Cortex of kidney (tissue), 1 donor: Measurements from ENCODE around the gene COL23A1.
A peak's percentile ranks its signal among the peaks of the same experiment; 100 is the strongest.

ENCODE experiments used
- DNase-seq: peaks from one replicate; lab custom pipeline; 2025; lab: John Stamatoyannopoulos, UW

COL23A1 gene

DNA sequence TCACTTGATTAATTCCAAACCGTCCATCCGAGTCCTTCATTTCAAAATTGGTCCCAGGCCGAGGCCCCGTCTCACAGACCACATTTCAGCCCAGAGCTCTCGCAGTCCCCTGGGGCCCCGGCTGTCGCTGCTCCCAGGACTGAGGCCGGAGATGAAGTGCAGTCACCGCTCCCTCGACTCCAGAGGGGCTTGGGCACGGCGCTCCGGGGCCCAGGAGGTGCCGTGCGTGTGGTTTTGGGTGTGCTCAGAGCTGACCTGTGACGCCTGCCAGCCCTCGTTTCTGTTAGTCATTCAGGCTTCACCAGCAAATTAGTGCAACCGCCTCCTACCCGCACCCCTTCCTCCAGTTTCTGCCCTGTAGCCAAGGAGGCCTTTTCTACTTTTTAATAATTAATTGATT, 308.9 kb downstream of the COL23A1 start:
- DNase-seq = no peak

- DNase-seq = no peak
These were observed 309.6 kb downstream of the COL23A1 start for GRCh38 chr5:178280631-178281030.

- peak; percentile 25 for DNase-seq
These were observed 310.3 kb downstream of the COL23A1 start for GRCh38 chr5:178279723-178280438.

- no peak for DNase-seq
These were observed 311.0 kb downstream of the COL23A1 start for GRCh38 chr5:178279026-178279722.

DNA sequence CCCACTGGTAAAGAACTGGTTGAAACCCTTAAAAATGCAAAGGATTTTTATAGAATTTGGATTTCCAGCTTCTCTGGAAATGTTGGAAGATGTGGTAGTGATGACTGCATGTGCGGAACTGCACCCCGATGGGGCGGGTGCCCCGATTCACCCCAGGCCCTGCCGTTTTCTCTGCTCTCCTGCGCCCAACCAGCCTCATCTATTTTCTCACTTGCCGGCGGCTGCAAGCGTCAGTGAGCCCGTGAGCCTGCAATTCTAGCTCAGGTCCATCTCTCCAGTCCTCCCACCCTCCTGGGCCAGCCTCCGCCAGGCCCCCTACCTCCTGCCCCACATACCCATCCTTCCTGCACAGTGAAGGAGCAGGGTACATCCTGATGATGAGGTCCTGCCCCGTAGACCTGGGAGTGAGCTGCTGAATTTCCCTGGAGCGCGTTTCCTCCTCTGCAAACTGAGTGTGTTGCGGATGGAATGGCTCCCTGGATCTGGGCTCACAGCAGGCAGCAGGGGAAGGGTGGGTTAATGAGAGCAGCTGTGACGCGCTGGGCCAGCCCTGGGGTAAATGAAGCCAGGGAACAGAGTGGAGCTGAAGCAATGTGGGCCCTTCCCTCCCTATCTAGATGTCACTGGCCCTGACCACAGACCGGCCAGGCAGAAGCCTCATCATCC, 311.7 kb downstream of the COL23A1 start:
- DNase-seq = no peak

- no peak for DNase-seq
These were observed 312.3 kb downstream of the COL23A1 start for GRCh38 chr5:178277866-178278265.

DNA sequence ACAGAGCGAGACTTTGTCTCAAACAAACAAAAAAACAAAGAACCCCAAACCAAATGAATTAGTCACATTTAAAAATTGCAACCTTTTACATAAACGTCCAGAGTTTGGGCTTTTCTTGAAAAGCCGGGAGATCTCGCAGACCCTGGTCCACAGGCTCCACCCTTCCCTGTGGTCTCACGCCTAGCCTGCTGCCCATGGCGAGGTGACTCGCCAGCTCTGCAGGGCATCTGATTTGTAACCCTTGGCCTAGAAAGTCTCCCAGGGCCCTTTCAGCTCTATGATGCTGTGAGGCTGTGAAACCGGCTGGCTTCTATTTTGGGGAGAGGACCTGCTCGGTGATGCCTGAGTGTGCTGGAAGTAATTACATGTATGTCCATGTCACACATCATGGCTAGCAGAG, 312.8 kb downstream of the COL23A1 start:
- DNase-seq = no peak

DNA sequence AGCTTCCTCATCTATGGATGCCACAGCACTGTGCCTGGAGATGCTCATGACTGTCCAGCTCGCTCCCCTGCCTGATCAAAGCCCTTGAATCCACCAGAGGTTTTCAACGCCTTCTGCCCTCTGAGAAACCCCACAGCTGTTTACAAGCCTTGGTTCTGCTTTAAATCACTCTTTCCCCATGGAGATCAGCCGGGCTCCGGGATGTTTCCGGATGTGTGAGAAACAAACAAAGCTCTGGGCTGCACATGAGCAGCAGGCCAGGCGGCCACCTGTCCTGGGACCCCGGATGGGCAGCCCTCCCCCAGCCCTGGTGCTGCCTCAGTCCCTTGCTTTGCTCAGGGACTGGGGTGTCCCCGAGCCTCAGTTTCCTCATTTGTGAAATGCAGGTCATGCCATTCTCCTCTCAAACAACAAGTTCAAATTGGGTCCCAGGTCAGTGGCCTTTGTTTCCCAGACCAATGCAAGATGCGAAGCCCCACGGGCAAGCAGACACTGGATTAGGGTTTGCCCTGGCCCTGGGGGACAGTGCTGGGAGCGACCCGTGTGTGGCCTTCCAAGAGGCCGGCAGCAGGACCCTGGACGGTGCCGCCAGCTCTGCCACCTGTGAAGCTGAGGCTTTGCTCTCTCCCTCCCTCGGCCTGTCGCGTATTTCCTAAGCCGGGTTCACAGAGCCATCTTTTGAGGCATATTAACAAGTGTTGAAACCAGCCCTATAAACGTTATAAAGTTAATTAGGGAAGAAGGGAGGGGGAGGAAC, 315.2 kb downstream of the COL23A1 start:
- no peak for DNase-seq

- no peak for DNase-seq
These were observed 316.3 kb downstream of the COL23A1 start for GRCh38 chr5:178273665-178274541.

- DNase-seq = no peak
These were observed 317.2 kb downstream of the COL23A1 start for GRCh38 chr5:178273041-178273440.

GRCh38 chr5:178272591-178272990, 317.6 kb downstream of the COL23A1 start:
- no peak for DNase-seq

- no peak for DNase-seq
These were observed 318.3 kb downstream of the COL23A1 start for GRCh38 chr5:178271726-178272479.

- DNase-seq = no peak
These were observed 319.0 kb downstream of the COL23A1 start for GRCh38 chr5:178271231-178271630.

DNA sequence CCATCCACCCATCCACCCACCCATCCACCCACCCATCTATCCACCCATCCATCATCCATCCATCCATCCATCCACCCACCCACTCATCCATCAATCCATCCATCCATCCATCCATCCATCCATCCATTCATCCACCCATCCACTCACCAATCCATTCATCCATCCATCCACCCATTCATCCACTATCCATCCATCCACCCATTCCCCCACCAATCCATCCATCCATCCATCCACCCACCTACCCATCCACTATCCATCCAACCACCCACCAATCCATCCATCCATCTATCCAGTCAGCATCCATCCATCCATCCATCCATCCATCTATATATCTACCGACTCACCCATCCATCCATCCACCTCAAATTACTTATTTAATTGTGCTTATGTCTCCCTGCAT, 320.7 kb downstream of the COL23A1 start:
- DNase-seq = no peak

- no peak for DNase-seq
These were observed 322.3 kb downstream of the COL23A1 start for GRCh38 chr5:178267876-178268275.

GRCh38 chr5:178267245-178267644, 322.9 kb downstream of the COL23A1 start:
- DNase-seq = no peak

DNA sequence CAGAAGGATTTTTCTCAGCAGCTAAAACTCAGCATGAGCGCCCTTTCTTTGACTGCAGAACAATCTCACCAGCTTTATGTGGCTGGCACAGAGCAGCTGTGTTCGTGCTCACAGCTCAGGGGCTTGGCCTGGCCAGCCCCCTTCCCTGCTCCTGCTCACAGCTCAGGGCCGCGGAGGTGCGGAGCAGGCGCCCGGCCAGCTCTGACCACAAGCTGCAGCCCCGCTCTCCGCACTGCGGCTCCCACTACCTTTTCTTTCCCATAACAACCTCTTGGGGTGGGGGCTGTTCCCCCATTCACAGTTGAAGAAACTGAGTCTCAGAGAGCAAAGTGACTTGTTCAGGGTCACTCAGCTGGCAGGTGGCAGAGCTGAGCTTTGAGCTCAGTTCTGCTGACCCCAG, 323.6 kb downstream of the COL23A1 start:
- no peak for DNase-seq

- no peak for DNase-seq
These were observed 324.4 kb downstream of the COL23A1 start for GRCh38 chr5:178265746-178266145.

- DNase-seq = no peak
These were observed 326.1 kb downstream of the COL23A1 start for GRCh38 chr5:178264044-178264443.
